ENCODE data around the gene PCK1.

PCK1 gene

GRCh38 chr20:57608516-57608915, 47.6 kb downstream of the PCK1 start:
- no peak for DNase-seq

DNA sequence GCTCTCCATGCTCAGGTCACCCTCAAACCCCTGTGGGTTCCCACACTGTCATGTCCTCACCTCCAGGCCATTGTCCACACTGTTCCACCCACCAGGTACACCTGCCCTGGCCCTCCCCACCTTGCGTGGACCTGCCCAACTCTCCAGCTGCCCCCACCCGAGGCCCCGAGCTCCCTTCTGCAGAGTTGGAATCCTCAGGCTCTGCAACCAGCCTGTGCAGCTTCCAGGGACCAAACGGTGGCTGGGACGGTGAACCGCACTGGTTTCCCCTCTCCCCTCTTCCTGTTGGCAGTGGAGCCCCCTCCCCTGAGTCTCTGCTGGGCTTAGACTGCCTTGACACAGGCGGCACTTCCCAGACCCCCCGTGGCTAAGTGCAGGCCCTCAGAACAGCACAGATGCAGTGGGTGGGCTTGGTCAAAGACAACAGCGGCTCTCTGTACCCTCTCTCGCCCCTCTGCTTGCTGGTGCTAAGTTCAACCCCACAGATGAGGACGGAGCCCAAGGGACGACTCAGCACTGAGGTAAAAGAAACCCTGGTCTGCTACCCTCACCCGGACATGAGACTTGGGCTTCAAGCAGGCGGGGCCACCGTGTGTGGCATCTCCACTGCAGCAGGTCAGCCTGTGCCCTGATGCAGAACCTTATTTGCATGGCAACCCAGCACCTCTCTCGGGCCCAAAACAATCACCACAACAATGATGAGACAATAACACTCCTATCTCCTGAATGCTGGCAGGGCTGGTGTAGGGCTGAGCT, 48.4 kb downstream of the PCK1 start:
- no peak for DNase-seq

- DNase-seq = no peak
These were observed 48.9 kb downstream of the PCK1 start for GRCh38 chr20:57609842-57610167.

- DNase-seq = no peak
These were observed 49.5 kb downstream of the PCK1 start for GRCh38 chr20:57610261-57610952.

DNA sequence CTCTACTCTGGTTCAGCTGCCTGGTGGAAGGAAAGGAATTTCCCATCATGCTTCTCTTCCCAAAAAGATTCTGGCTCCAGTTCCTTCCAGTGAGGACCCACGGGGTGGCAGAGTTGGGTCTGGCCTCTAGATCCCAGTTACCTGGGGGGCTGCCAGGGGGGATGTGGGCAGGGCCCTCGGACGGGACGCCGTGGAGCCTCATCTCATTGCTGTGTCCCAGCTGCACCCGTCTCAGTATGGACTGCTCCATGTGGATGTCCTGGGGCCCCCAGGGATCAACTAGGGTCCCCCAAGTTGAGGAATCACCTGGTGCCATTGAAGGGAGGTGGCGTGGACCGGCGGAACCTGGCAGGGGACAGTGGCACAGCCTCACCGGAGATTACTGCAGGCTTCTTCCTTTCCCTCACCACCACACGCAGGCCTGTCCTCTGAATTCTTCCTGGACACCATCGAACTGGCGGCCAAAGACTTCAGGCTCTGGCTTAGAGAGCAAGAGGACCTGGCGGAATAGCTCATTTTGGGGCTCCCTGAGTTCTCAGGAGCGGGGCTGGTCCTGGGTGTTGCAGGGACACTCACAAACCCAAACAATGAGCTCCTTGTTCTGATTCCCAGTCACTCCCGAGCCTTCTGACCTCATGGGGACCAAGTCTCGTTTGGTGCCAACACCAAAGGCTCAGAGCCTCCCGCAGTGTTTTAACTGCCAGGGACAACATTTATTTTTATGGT, 50.8 kb downstream of the PCK1 start:
- no peak for DNase-seq

DNA sequence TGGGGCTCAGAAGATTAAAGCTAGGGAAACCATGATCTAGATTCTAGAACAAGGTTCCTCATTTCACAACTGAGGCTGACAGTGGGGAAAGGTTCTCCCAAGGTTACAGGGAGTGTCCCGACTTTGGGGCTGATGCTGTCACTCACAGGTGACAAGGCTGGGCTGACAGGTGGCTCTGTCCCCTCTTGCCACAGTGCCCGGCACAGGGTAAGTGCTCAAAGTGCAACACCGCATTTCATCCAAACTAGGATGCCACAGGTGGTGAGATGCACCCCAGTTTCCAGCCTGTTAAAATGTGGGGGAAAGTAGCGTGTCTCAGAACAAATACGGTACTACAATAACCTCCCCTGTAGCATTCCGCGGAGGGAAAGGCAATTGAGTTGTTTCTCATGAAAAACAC, 51.5 kb downstream of the PCK1 start:
- DNase-seq = no peak

- no peak for DNase-seq
These were observed 52.0 kb downstream of the PCK1 start for GRCh38 chr20:57612916-57613315.

DNA sequence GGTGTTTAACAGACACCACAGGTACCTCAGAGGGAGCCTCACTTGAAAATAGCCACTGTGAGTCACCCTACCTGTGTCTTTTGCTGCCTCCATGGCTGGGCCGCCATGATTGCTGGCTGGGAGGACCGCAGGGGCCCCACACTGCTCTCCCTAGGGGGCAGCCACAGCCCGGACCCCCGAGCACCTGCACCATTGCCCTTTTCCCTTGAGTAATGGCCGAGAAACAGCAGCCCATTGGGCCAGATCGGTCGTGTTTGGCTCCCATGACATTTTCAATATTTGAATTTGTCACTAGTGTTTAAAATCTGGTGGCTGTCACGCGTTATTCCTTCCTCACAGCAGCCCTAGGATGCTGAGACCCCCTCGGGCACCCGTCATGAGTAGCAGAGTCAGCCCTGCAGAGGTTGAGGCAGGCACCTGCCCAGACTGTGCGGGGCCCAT, 52.6 kb downstream of the PCK1 start:
- no peak for DNase-seq

GRCh38 chr20:57614490-57615444, 53.9 kb downstream of the PCK1 start:
- no peak for DNase-seq

- no peak for DNase-seq
These were observed 54.5 kb downstream of the PCK1 start for GRCh38 chr20:57615445-57615811.

- DNase-seq = no peak
These were observed 55.4 kb downstream of the PCK1 start for GRCh38 chr20:57616143-57616951.

GRCh38 chr20:57617079-57617795, 56.3 kb downstream of the PCK1 start:
- no peak for DNase-seq
